B cell (primary cell): ENCODE results near the gene LSP1.

Experiments
- CTCF ChIP-seq: fragments of 200-600 bp; IDR thresholded peaks from one replicate; pipeline ENCODE4 v1.8.0; 2022; ENCODE audit warnings: antibody characterized with exemption, mild to moderate bottlenecking
- EZH2 ChIP-seq: IDR thresholded peaks from 2 replicates; pipeline ENCODE4 v1.6.1; 2012; ENCODE audit warnings: borderline replicate concordance, low read depth, mild to moderate bottlenecking, moderate library complexity, low read length; ENCODE audit not compliant: insufficient read depth, poor library complexity, severe bottlenecking

DNA sequence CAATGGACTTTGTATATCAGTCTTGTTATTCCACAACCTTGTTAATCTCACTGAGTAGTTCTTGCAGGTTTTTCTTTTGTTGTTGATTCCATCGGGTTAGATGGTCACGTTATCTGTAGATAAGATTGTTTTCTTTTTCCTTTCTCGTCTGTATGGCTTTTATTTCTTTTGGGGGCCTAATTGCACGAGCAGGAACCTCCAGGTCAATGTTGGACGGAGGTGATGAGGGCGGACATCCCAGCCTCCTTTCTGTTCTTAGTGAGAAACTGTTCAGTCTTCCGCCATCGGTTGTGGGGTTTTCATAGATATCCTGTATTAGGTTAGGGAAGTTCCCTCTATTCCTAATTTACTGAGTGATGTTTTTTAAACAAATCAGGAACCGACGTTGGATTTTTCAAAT lies 43.6 kb downstream of the LSP1 start:
- TF ChIP-seq CTCF: no peak
- TF ChIP-seq EZH2: no peak
